ENCODE measurements around the gene ZRANB3. TPM values are rescaled to one million over a fixed set of nuclear protein-coding genes. Genes with fewer than 3 reads are reported as not detected.
"Not testable (repeated sequence)": the region's sequence is repeated elsewhere in the genome, so short reads cannot be mapped to it uniquely, and the experiment has no call there.

ZRANB3 gene
- total RNA-seq, 4 donors from 2014 or later = 1.6 to 7.4 (median 2.8) TPM

DNA sequence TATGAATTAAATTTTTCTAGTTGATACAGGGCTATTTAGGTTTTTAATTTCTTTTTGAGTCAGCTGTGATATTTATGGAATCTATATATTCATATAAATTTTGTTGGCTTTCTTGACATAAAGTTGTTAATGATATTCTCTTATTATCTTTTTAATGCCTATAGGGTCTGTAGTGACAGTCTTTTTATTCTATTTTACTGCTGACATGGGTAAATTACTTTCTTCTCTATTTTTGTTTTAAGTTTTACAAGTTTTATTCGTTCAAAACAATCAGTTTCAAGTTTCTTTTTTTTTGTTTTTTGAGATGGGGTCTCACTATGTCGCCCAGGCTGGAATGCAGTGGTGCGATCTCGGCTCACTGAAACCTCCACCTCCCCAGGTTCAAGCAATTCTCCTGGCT is 226.3 kb downstream of the ZRANB3 start:
- TF ChIP-seq, protein P1, sequence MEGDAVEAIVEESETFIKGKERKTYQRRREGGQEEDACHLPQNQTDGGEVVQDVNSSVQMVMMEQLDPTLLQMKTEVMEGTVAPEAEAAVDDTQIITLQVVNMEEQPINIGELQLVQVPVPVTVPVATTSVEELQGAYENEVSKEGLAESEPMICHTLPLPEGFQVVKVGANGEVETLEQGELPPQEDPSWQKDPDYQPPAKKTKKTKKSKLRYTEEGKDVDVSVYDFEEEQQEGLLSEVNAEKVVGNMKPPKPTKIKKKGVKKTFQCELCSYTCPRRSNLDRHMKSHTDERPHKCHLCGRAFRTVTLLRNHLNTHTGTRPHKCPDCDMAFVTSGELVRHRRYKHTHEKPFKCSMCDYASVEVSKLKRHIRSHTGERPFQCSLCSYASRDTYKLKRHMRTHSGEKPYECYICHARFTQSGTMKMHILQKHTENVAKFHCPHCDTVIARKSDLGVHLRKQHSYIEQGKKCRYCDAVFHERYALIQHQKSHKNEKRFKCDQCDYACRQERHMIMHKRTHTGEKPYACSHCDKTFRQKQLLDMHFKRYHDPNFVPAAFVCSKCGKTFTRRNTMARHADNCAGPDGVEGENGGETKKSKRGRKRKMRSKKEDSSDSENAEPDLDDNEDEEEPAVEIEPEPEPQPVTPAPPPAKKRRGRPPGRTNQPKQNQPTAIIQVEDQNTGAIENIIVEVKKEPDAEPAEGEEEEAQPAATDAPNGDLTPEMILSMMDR (IDR thresholded peaks at IDR 0.05) = no peak
- TF ChIP-seq POLR2A (IDR thresholded peaks at IDR 0.05) = no peak
- Histone ChIP-seq H3K27ac (no peak overlapping the region), H3K9me3 (no peaks in the 10 kb centered on the region), H3K4me1 (no peaks in the 10 kb centered on the region), H3K36me3 (no peaks in the 10 kb centered on the region), H3K4me3 (no peak overlapping the region), H3K27me3 (no peaks in the 10 kb centered on the region)
- no peak for DNase-seq

DNA sequence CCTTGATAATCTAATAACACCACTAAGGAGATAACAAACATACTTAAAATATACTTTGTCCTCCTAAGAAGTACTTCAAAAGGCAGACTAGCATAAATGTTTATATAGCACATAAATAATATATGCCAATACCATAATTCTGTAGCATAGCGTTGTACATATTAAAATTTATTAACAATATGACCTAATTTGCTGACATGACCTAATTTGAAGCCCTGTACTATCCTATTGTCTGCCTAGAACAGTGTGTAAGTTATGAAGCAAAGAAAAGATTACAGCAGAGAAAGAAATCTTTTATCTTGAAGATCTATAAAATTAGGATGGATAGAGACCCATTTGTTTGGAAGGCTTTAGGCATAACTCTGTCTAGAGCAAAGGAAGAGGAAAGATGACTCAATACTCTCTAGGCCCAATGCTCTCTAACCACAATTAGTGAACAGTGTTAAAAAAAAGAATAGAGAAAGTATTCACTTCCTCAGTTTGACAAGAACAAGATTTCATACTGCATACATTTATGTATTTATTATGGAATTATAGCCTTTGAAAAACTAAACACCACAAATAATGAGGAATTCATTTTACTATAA is 231.3 kb downstream of the ZRANB3 start:
- Histone ChIP-seq H3K27ac (no peak overlapping the region), H3K9me3 (no peaks in the 10 kb centered on the region), H3K4me3 (no peak overlapping the region), H3K36me3 (no peaks in the 10 kb centered on the region), H3K27me3 (no peaks in the 10 kb centered on the region), H3K4me1 (no peaks in the 10 kb centered on the region)
- DNase-seq = no peak
- TF ChIP-seq POLR2A (IDR thresholded peaks at IDR 0.05) = no peak
- TF ChIP-seq, protein P1 (IDR thresholded peaks at IDR 0.05) = no peak

DNA sequence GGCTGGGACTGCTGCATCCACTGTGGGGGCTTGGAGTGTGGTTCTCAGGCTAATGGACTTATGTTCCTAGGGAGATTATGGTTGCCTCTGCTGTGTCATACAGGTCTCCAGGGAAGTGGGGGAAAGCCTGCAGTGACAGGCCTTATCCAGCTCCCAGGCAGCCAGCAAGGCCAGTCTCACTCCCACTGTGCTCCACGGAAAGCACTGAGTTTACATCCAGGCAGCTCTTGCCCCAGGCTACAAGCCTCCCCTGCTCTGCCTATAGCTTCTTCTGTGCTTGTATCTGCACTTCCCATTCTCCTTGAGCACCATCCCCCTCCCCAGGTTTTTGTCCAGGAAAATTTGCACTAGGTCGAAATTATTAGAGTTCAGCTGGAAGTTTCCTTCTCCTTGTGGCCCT is 231.9 kb downstream of the ZRANB3 start:
- no peaks in the 10 kb centered on the region for H3K36me3 ChIP-seq
- no peak overlapping the region for H3K4me3 ChIP-seq
- no peaks in the 10 kb centered on the region for H3K27me3 ChIP-seq
- no peaks in the 10 kb centered on the region for H3K4me1 ChIP-seq
- H3K27ac ChIP-seq = no peak overlapping the region
- TF ChIP-seq, protein P1 (IDR thresholded peaks at IDR 0.05) = no peak
- TF ChIP-seq POLR2A (IDR thresholded peaks at IDR 0.05) = no peak
- no peaks in the 10 kb centered on the region for H3K9me3 ChIP-seq
- DNase-seq = no peak

DNA sequence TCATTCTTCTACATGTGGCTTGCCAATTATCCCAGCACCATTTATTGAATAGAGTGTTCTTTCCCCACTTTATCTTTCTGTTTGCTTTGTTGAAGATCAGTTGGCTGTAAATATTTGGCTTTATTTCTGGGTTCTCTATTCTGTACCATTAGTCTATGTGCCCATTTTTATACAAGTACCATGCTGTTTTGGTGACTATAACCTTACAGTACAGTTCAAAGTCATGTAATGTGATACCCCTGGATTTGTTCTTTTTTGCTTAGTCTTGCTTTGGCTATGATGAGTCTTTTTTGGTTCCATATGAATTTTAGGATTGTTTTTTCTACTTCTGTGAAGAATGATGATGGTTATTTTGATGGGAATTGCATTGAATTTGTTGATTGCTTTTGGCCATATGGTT is 243.9 kb downstream of the ZRANB3 start:
- H3K27ac ChIP-seq, H3K36me3 ChIP-seq, DNase-seq, H3K9me3 ChIP-seq, H3K4me1 ChIP-seq, H3K27me3 ChIP-seq, H3K4me3 ChIP-seq: not testable (repeated sequence)

DNA sequence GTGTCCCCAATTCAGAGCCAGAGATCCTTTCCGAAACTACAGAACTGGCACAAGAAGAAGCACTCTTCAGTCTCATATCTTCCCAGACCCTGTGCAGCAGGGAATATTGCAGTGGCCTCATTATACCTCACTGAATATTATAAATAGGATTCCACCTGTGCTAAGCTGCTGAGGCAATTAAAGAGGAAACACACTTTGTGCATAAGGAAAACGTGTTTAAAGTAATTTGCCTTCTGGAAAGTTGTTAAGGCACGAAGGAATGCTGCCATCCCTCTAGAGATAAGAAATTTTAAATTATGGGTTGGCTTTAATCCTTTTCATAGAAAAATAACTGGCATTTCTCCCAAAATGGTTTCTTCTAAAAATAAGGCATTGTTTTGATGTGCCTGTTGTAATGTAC is 245.6 kb downstream of the ZRANB3 start:
- no peak for DNase-seq
- Histone ChIP-seq H3K36me3 (no peaks in the 10 kb centered on the region), H3K27ac (no peak overlapping the region), H3K4me1 (no peaks in the 10 kb centered on the region), H3K9me3 (peaks cover 0 to 2% (median 0%) of the 10 kb centered on the region in 4 donors), H3K4me3 (no peak overlapping the region), H3K27me3 (no peaks in the 10 kb centered on the region)
- TF ChIP-seq POLR2A (IDR thresholded peaks at IDR 0.05) = no peak
- TF ChIP-seq, protein P1 (IDR thresholded peaks at IDR 0.05) = no peak

DNA sequence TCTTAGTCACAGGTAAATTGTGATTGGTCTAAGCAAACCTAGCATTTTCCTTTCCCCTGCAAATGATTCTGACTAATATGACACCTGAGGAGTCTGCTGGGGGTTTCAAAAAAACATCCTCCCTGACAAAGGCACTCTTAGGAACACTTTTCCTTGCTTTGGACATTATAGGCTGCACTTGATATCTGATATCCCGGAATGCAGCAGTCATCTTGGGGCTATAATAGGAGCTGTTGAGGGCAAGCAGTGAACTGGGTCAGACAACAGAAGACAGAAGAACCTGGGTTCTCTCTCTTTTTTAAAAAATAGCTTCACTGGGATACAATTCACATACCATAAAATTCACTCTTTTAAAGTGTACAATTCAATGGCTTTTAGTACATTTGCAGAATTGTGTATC is 249.6 kb downstream of the ZRANB3 start:
- Histone ChIP-seq H3K27me3 (no peaks in the 10 kb centered on the region), H3K9me3 (no peaks in the 10 kb centered on the region), H3K36me3 (no peaks in the 10 kb centered on the region), H3K4me3 (no peak overlapping the region), H3K27ac (no peak overlapping the region), H3K4me1 (no peaks in the 10 kb centered on the region)
- TF ChIP-seq, protein P1 (IDR thresholded peaks at IDR 0.05) = no peak
- TF ChIP-seq POLR2A (IDR thresholded peaks at IDR 0.05) = no peak
- no peak for DNase-seq
